SU-DHL-6 (cell line): ENCODE results near the gene RTP4.

Experiments used
- EZH2phosphoT487 ChIP-seq: fragments of 200-600 bp; sonication (generic), shearing (Covaris generic); conservative IDR thresholded peaks from 2 replicates; pipeline ENCODE4 v1.6.1; 2018; ENCODE audit warnings: mild to moderate bottlenecking, antibody characterized with exemption, low read length, moderate library complexity, mixed read lengths
- TF ChIP-seq, protein P1 (sequence below): fragments of 200-600 bp; sonication (generic); IDR thresholded peaks from one replicate; pipeline ENCODE4 v1.5.1; 2017; ENCODE audit warnings: antibody characterized with exemption, mild to moderate bottlenecking, low read length, moderate library complexity; ENCODE audit not compliant: insufficient read depth, poor library complexity, severe bottlenecking

DNA sequence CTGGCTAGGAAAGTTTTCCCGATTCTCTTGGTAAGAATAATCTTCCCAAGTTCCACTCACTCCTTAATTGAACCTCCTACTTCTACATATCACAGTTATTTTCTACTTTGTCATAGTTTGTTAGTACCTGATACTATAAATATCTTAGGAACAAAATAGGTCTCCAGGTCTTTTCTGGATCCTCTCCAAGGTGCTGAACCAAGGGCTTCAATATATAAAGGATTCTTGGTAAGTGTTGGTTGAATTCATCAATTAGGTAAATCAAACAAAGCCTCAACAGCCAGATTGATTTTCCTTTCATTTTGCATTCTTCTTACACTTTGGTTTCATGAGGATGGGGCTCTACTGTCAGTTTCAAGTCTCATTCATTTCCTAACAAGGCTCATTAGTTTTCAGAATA is 27.6 kb upstream of the RTP4 start:
- TF ChIP-seq, protein P1, sequence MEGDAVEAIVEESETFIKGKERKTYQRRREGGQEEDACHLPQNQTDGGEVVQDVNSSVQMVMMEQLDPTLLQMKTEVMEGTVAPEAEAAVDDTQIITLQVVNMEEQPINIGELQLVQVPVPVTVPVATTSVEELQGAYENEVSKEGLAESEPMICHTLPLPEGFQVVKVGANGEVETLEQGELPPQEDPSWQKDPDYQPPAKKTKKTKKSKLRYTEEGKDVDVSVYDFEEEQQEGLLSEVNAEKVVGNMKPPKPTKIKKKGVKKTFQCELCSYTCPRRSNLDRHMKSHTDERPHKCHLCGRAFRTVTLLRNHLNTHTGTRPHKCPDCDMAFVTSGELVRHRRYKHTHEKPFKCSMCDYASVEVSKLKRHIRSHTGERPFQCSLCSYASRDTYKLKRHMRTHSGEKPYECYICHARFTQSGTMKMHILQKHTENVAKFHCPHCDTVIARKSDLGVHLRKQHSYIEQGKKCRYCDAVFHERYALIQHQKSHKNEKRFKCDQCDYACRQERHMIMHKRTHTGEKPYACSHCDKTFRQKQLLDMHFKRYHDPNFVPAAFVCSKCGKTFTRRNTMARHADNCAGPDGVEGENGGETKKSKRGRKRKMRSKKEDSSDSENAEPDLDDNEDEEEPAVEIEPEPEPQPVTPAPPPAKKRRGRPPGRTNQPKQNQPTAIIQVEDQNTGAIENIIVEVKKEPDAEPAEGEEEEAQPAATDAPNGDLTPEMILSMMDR = no peak
- TF ChIP-seq EZH2phosphoT487 = no peak
